ENCODE measurements around the gene FKBP5. TPM values are rescaled to one million over a fixed set of nuclear protein-coding genes. Genes with fewer than 3 reads are reported as not detected.

Gene FKBP5
- total RNA-seq, 1 experiment from 2014 or later = 33.9 TPM

DNA sequence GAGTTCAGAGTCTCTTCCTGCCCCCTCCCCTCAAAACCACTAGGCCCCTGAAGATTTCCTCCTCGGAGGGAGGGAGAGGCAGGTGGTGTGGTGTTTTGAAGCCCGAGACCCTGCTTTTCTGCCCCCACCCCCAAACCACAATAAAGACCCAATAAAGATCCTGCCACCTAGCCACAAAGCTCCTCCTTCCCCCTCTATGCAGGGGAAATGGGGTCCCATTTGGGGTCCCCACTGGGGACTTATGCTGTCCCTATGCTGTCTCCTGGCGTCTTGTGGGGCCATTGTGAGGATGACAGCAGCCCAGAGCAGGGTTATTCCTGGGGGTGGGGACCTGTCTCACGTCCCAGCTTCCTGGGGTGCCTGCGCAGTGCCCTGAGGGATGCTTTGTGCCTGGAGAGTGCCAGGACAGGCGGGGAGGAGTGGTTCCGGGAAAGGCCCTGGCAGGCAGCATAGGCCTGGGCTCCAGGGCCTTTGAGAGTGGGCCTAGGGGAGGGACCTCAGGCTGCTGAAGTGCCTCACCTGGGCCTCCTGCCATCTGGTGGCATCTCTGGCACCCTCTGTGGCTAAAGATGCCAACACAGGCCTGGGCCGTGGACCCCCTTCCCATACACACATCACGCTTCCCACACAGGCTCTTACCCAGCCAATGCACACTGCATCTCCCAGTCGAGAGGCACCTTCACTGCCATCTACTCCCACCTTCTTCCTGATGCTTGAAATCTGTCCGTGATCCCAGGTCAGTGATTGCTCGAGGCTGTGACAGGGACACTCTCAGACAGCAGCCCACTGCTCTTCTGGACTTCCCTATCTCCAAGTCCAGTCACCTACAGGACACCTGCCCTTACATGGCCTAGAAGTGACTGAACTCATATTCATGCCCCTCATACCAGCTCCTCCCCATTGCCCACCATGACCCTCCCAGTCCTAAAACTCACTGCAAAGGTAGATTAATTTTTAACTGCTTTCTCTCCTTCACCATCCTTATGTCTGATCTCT lies 40.3 kb upstream of the FKBP5 start:
- H3K14ac ChIP-seq (ENCODE audit: insufficient read depth, low read length) = no peak overlapping the region; the same call in 1 of the 2 replicates
- H4K91ac ChIP-seq (ENCODE audit: insufficient read length, low read depth, low read length) = no peak overlapping the region
- H2BK20ac ChIP-seq (ENCODE audit: low read depth, low read length, poor library complexity, severe bottlenecking) = no peak overlapping the region
- H4K5ac ChIP-seq (ENCODE audit: insufficient read length, low read depth, low read length) = no peak overlapping the region
- peak; percentile 25; the same call in 1 of the 3 replicates for TF ChIP-seq CTCF (conservative IDR thresholded peaks at IDR 0.05)
- DNase-seq = no peak
- peaks cover 2% of the 10 kb centered on the region; the same call in 1 of the 2 replicates for H3K27me3 ChIP-seq (ENCODE audit: insufficient read depth, low read length)
- no peak overlapping the region for H3K9ac ChIP-seq (ENCODE audit: extremely low read depth, insufficient read length, low read length)
- peaks cover 32% of the 10 kb centered on the region for H3K27me3 Mint-ChIP-seq (ENCODE audit: low read depth)
- no peak overlapping the region for H3K56ac ChIP-seq (ENCODE audit: insufficient read length, low read depth, low read length)
- peak overlapping the region; percentile 79 for H3K4me2 ChIP-seq (ENCODE audit: insufficient read depth, insufficient read length, low read length)
- H3K9me3 Mint-ChIP-seq = no peaks in the 10 kb centered on the region
- no peaks in the 10 kb centered on the region for H3K79me2 ChIP-seq (ENCODE audit: insufficient read depth, low read length)
- H3K4me3 Mint-ChIP-seq = peak overlapping the region; percentile 78 to 88
- H2AK5ac ChIP-seq (ENCODE audit: insufficient read length, low read length) = no peak overlapping the region
- H3K36me3 Mint-ChIP-seq (ENCODE audit: insufficient read depth in 1 of 3, low read depth in 3 of 3) = no peaks in the 10 kb centered on the region; a peak in 1 of 7 replicates
- no peak overlapping the region for H2BK12ac ChIP-seq (ENCODE audit: insufficient read length, low read depth, low read length)
- H2AFZ ChIP-seq (ENCODE audit: low read length) = no peak overlapping the region
- H3K27ac Mint-ChIP-seq = peak overlapping the region in 2 of 3 experiments; percentile 20 to 90; a peak in 2 of 7 replicates
- H2BK120ac ChIP-seq (ENCODE audit: low read depth, low read length, poor library complexity, severe bottlenecking) = no peak overlapping the region
- H3K9me3 ChIP-seq (ENCODE audit: control insufficient read depth, low read depth, low read length) = no peaks in the 10 kb centered on the region
- H3K4ac ChIP-seq (ENCODE audit: low read depth, low read length) = no peak overlapping the region
- no peak overlapping the region for H2BK15ac ChIP-seq (ENCODE audit: low read depth, low read length)
- no peak overlapping the region for H4K8ac ChIP-seq (replicated peaks; ENCODE audit: insufficient read length, low read depth, low read length)
- H3K23me2 ChIP-seq (ENCODE audit: insufficient read length, low read depth, low read length, poor library complexity, severe bottlenecking) = peaks cover 11% of the 10 kb centered on the region
- no peak overlapping the region for H2BK5ac ChIP-seq (ENCODE audit: insufficient read length, low read length)
- no peak overlapping the region for H3T11ph ChIP-seq (ENCODE audit: low read length)
- H3K27ac ChIP-seq (ENCODE audit: insufficient read length, low read depth, low read length) = no peak overlapping the region
- H4K20me1 ChIP-seq (ENCODE audit: control insufficient read depth, insufficient read depth, insufficient read length) = no peaks in the 10 kb centered on the region
- no peaks in the 10 kb centered on the region for H3K79me1 ChIP-seq (ENCODE audit: insufficient read depth, low read depth, low read length, poor library complexity, severe bottlenecking)
- WGBS (ENCODE audit: extremely low coverage, insufficient read length, low lambda C conversion rate) = no CpG with 5 or more reads among the region's 12 CpGs
- no peak overlapping the region for H3K23ac ChIP-seq (ENCODE audit: insufficient read length, low read depth, low read length)
- H3K4me1 Mint-ChIP-seq = peaks cover 59 to 62% of the 10 kb centered on the region in 2 experiments
- H3K18ac ChIP-seq (ENCODE audit: insufficient read length, low read depth, low read length) = no peak overlapping the region
- peaks cover 19% of the 10 kb centered on the region for H3K4me1 ChIP-seq (ENCODE audit: insufficient read depth, low read length)
